ENCODE results near the gene MEF2C. TPM values are rescaled to one million over a fixed set of nuclear protein-coding genes. Genes with fewer than 3 reads are reported as not detected.

MEF2C gene
- total and polyA plus RNA-seq, 2 of the 13 experiments (the other 11 are each of a cell fraction or from before 2014, with no cell fraction given) = 0.02 TPM; not detected in 1

DNA sequence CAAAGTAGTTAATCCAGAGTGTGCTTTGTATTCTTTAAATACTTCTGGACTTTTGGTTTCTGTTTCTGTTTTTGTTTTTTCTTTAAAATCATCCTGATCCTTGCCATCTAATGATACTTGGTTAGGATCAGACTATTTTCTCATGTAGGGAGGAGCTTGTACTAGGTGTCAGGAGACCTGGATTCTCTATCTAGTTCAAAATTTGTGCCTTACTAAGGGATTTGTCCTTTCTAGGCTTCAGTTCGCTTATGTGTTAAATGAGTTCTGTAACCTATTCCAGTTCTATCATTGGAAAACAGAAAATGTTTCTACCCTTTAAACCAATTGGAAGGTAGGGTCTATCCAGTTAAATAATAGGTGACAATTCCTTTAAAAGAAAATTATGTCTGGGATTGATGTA is 3.3 kb upstream of the MEF2C start:
- no peak for ATAC-seq
- BruUV-seq (replicated peaks) = no TSS peak
- H3K36me3 ChIP-seq (replicated peaks in 1 of 2; ENCODE audit: control insufficient read depth in 1 of 2, insufficient read depth in 2 of 2, low read length in 2 of 2) = no peaks in the 10 kb centered on the region
- no peak overlapping the region for H3K27ac ChIP-seq (ENCODE audit: extremely low read length, insufficient read depth, low read length)
- TF ChIP-seq SP140L (CRISPR knock-in tag; IDR thresholded peaks at IDR 0.05; ENCODE audit: borderline replicate concordance) (no peak), POLR2A (IDR thresholded peaks at IDR 0.05; ENCODE audit: insufficient read depth in 1 of 2, low read depth in 2 of 2, low read length in 2 of 2) (no peak), ZNF383 (CRISPR knock-in tag; IDR thresholded peaks at IDR 0.05; ENCODE audit: borderline replicate concordance) (no peak), ZMYM2 (CRISPR knock-in tag; IDR thresholded peaks at IDR 0.05) (no peak), SP2 (CRISPR knock-in tag; IDR thresholded peaks at IDR 0.05) (no peak), SOX5 (CRISPR knock-in tag; IDR thresholded peaks at IDR 0.05; ENCODE audit: borderline replicate concordance) (no peak), JDP2 (CRISPR knock-in tag; IDR thresholded peaks at IDR 0.05; ENCODE audit: borderline replicate concordance) (no peak), ZNF33A (CRISPR knock-in tag; IDR thresholded peaks at IDR 0.05; ENCODE audit: borderline replicate concordance) (no peak), GFI1 (CRISPR knock-in tag; IDR thresholded peaks at IDR 0.05; ENCODE audit: borderline replicate concordance) (no peak), ZBTB42 (CRISPR knock-in tag; IDR thresholded peaks at IDR 0.05) (no peak), PHF21A (CRISPR knock-in tag; IDR thresholded peaks at IDR 0.05) (no peak), HOXA5 (CRISPR knock-in tag; IDR thresholded peaks at IDR 0.05) (no peak), ZBTB7B (CRISPR knock-in tag; IDR thresholded peaks at IDR 0.05) (no peak), ZEB1 (IDR thresholded peaks at IDR 0.05; ENCODE audit: insufficient replicate concordance, low read depth) (no peak)
- TF ChIP-seq, protein P1, sequence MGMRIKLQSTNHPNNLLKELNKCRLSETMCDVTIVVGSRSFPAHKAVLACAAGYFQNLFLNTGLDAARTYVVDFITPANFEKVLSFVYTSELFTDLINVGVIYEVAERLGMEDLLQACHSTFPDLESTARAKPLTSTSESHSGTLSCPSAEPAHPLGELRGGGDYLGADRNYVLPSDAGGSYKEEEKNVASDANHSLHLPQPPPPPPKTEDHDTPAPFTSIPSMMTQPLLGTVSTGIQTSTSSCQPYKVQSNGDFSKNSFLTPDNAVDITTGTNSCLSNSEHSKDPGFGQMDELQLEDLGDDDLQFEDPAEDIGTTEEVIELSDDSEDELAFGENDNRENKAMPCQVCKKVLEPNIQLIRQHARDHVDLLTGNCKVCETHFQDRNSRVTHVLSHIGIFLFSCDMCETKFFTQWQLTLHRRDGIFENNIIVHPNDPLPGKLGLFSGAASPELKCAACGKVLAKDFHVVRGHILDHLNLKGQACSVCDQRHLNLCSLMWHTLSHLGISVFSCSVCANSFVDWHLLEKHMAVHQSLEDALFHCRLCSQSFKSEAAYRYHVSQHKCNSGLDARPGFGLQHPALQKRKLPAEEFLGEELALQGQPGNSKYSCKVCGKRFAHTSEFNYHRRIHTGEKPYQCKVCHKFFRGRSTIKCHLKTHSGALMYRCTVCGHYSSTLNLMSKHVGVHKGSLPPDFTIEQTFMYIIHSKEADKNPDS (CRISPR knock-in tag; IDR thresholded peaks at IDR 0.05) = no peak
- TF ChIP-seq, protein P2, sequence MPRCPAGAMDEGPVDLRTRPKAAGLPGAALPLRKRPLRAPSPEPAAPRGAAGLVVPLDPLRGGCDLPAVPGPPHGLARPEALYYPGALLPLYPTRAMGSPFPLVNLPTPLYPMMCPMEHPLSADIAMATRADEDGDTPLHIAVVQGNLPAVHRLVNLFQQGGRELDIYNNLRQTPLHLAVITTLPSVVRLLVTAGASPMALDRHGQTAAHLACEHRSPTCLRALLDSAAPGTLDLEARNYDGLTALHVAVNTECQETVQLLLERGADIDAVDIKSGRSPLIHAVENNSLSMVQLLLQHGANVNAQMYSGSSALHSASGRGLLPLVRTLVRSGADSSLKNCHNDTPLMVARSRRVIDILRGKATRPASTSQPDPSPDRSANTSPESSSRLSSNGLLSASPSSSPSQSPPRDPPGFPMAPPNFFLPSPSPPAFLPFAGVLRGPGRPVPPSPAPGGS (CRISPR knock-in tag; IDR thresholded peaks at IDR 0.05) = no peak
- TF ChIP-seq, protein P3, sequence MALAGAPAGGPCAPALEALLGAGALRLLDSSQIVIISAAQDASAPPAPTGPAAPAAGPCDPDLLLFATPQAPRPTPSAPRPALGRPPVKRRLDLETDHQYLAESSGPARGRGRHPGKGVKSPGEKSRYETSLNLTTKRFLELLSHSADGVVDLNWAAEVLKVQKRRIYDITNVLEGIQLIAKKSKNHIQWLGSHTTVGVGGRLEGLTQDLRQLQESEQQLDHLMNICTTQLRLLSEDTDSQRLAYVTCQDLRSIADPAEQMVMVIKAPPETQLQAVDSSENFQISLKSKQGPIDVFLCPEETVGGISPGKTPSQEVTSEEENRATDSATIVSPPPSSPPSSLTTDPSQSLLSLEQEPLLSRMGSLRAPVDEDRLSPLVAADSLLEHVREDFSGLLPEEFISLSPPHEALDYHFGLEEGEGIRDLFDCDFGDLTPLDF (CRISPR knock-in tag; IDR thresholded peaks at IDR 0.05) = no peak
- 0 out of 2 replicates have a peak, but pooled peaks cover 5% of the 10 kb centered on the region for H3K4me1 ChIP-seq (ENCODE audit: insufficient read depth, low read length)
- H3K4me3 ChIP-seq (replicated peaks in 1 of 3; ENCODE audit: insufficient read depth in 1 of 3, low read depth in 2 of 3, low read length in 3 of 3) = no peak overlapping the region
- no peaks in the 10 kb centered on the region for H3K9me3 ChIP-seq (ENCODE audit: low read length)
- in situ Hi-C loops (cut with HindIII; ENCODE audit: extremely low pct_ligation_motif_present, low pct_unique_long_range_greater_than_20kb) (no loop called here), intact Hi-C loops (cut with micrococcal nuclease; ENCODE audit: unreplicated experiment) (no loop called here)
- H3K4me2 ChIP-seq (ENCODE audit: low read depth, low read length) = no peak overlapping the region
- H3K79me2 ChIP-seq (ENCODE audit: insufficient read depth, low read length) = no peaks in the 10 kb centered on the region
- peaks cover 0 to 24% of the 10 kb centered on the region in 2 experiments; a peak in 3 of 5 replicates for H3K27me3 ChIP-seq (ENCODE audit: control insufficient read depth in 1 of 2, insufficient read depth in 2 of 2, low read length in 2 of 2)
- FAIRE-seq = no peak
- H3K9ac ChIP-seq (ENCODE audit: insufficient read depth, low read depth, low read length) = no peak overlapping the region
- H2AFZ ChIP-seq (ENCODE audit: low read length) = no peak overlapping the region
- no peak for DNase-seq (ENCODE audit: low spot score)
- CTCF ChIA-PET (ENCODE audit: low intra/inter-chr PET ratio, low total read pairs) = no interaction called here
- POLR2A ChIA-PET = no interaction called here
- no peaks in the 10 kb centered on the region for H4K20me1 ChIP-seq (ENCODE audit: insufficient read depth, low read length)
- 0% methylated on average over 1 of the region's 1 CpG for WGBS (ENCODE audit: low lambda C conversion rate)
